Cortex of kidney (tissue), 1 donor: Measurements from ENCODE around the gene PDE3A.

ENCODE experiments used
- DNase-seq: peaks from one replicate; lab custom pipeline; 2025; lab: John Stamatoyannopoulos, UW

Gene PDE3A

GRCh38 chr12:20711846-20712245, 343.5 kb downstream of the PDE3A start:
- no peak for DNase-seq

- DNase-seq: no peak
Measured at GRCh38 chr12:20716037-20716436, 347.7 kb downstream of the PDE3A start.

- DNase-seq: no peak
Measured at GRCh38 chr12:20716985-20717384, 348.6 kb downstream of the PDE3A start.

- DNase-seq: no peak
Measured at GRCh38 chr12:20718294-20718693, 350.0 kb downstream of the PDE3A start.

- no peak for DNase-seq
Measured at GRCh38 chr12:20722142-20722541, 353.8 kb downstream of the PDE3A start.

- no peak for DNase-seq
Measured at GRCh38 chr12:20731274-20731673, 362.9 kb downstream of the PDE3A start.
